ENCODE data around the gene COQ3. TPM values are rescaled to one million over a fixed set of nuclear protein-coding genes. Genes with fewer than 3 reads are reported as not detected.

The COQ3 gene
- total and polyA plus RNA-seq, 2 experiments from 2014 or later: 5.9 to 8.2 TPM

DNA sequence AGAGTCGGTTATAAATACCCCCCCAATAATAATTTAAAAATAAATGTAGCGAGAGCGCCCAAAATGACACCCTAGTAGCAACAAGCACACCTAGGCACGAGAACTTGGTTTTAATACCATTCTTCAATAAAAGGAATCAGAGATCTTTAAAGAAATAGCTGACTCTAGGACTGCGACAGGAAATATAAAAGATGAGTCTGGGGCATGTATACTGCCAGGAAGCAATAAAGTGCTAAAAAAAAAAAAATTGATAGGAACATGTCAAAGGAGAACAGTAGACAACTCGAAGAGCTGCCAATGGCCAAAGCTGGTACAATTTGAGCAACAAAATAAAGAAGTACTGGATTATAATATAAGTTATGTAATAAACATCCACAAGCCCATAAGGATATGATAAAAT lies 28.9 kb upstream of the COQ3 start:
- peaks cover 83% of the 10 kb centered on the region for H3K79me2 ChIP-seq
- peak overlapping the region; percentile 87 for H3K4me2 ChIP-seq
- H3K27ac ChIP-seq: no peak overlapping the region
- no peaks in the 10 kb centered on the region for H3K27me3 ChIP-seq
- H3K4me3 ChIP-seq: no peak overlapping the region
- no peaks in the 10 kb centered on the region for H3K9me2 ChIP-seq (replicated peaks; ENCODE audit: insufficient read depth)
- peaks cover 65% of the 10 kb centered on the region for H4K20me1 ChIP-seq (ENCODE audit: insufficient read depth, poor library complexity, severe bottlenecking)
- TF ChIP-seq EZH2phosphoT487 (IDR thresholded peaks at IDR 0.05; ENCODE audit: low read depth, severe bottlenecking, unreplicated experiment): no peak
- TF ChIP-seq EZH2 (IDR thresholded peaks at IDR 0.05; ENCODE audit: borderline replicate concordance): no peak
- TF ChIP-seq, protein P1, sequence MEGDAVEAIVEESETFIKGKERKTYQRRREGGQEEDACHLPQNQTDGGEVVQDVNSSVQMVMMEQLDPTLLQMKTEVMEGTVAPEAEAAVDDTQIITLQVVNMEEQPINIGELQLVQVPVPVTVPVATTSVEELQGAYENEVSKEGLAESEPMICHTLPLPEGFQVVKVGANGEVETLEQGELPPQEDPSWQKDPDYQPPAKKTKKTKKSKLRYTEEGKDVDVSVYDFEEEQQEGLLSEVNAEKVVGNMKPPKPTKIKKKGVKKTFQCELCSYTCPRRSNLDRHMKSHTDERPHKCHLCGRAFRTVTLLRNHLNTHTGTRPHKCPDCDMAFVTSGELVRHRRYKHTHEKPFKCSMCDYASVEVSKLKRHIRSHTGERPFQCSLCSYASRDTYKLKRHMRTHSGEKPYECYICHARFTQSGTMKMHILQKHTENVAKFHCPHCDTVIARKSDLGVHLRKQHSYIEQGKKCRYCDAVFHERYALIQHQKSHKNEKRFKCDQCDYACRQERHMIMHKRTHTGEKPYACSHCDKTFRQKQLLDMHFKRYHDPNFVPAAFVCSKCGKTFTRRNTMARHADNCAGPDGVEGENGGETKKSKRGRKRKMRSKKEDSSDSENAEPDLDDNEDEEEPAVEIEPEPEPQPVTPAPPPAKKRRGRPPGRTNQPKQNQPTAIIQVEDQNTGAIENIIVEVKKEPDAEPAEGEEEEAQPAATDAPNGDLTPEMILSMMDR (IDR thresholded peaks at IDR 0.05; ENCODE audit: poor library complexity): no peak
- no peak overlapping the region for H2AFZ ChIP-seq
- no peaks in the 10 kb centered on the region for H3K36me3 ChIP-seq (replicated peaks; ENCODE audit: insufficient read depth, low read depth)
- no peaks in the 10 kb centered on the region for H3K9me3 ChIP-seq (ENCODE audit: low read depth)
- peaks cover 21% of the 10 kb centered on the region for H3K4me1 ChIP-seq (ENCODE audit: insufficient read depth)
- WGBS (ENCODE audit: low lambda C conversion rate, missing lambda C conversion rate): 89% methylated on average over 6 of the region's 6 CpGs
- DNase-seq (ENCODE audit: low spot score): no peak

DNA sequence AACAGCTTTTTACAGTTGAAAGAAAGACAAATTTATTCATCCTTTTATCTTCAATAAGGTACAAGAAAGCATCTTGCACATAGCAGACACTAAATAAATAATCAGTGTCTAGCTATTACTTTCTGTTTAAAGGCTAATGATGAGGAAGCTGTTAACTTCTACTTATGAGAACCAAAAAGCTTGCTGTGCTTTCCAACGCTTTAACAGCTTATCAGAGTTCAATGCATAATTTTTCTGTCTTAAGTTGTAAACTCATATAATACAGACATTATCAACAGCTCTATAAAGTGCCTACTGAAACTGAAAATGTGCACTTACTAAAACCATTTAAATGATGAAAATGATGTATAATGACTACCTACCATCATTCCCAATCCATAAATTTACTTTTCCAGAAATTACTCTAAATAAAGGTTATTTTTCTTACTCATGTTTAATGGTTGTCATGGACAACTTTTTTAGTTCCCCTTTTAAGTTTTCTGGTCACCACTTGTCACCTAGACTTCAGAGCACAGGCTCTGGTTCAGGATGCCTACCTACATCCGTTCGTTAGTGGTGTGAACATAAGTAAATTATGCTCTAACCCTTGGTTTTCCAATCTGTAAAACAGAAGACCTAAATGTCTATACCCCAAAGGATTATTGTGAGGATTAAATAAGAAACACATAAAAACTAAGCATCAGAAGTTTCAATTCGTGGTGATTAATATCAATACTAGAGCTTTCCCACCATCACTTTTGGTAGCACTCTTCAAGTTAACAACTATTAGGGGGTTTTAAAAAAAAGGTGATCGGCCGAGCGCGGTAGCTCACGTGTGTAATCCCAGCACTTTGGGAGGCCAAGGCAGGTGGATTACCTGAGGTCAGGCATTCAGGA lies 23.1 kb upstream of the COQ3 start:
- Histone ChIP-seq H3K36me3 (replicated peaks; ENCODE audit: insufficient read depth, low read depth) (no peaks in the 10 kb centered on the region), H3K9me2 (replicated peaks; ENCODE audit: insufficient read depth) (no peaks in the 10 kb centered on the region), H2AFZ (no peak overlapping the region), H3K9me3 (ENCODE audit: low read depth) (no peaks in the 10 kb centered on the region), H3K4me3 (no peak overlapping the region), H4K20me1 (ENCODE audit: insufficient read depth, poor library complexity, severe bottlenecking) (peaks cover 96% of the 10 kb centered on the region), H3K4me1 (ENCODE audit: insufficient read depth) (no peaks in the 10 kb centered on the region), H3K4me2 (no peak overlapping the region), H3K27me3 (no peaks in the 10 kb centered on the region), H3K27ac (no peak overlapping the region), H3K79me2 (peaks cover 100% of the 10 kb centered on the region)
- no peak for DNase-seq (ENCODE audit: low spot score)
- TF ChIP-seq, protein P1 (IDR thresholded peaks at IDR 0.05; ENCODE audit: poor library complexity): no peak
- TF ChIP-seq EZH2 (IDR thresholded peaks at IDR 0.05; ENCODE audit: borderline replicate concordance) (no peak), EZH2phosphoT487 (IDR thresholded peaks at IDR 0.05; ENCODE audit: low read depth, severe bottlenecking, unreplicated experiment) (no peak)
- 94% methylated on average over 9 of the region's 9 CpGs for WGBS (ENCODE audit: low lambda C conversion rate, missing lambda C conversion rate)

DNA sequence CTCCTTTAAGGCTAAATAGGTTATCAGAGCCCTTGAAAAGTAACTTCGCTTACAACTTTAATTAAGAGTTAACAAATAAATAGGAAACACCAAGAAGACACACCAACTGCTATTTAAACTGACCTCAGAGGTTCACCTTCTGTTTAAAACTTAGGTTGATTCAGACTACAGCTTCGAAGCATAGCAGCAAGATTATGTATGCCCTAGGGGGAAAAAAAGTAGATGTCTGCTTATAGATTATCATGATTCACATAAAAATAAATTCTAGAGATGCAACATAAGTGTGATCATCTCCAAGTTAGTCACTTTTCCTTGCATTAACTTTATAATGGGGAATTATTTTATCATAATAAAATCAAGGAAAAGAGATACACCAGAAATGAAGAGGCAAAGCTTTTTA lies 22.2 kb upstream of the COQ3 start:
- no peaks in the 10 kb centered on the region for H3K27me3 ChIP-seq
- no peak overlapping the region for H3K4me3 ChIP-seq
- TF ChIP-seq, protein P1 (IDR thresholded peaks at IDR 0.05; ENCODE audit: poor library complexity): no peak
- TF ChIP-seq EZH2 (IDR thresholded peaks at IDR 0.05; ENCODE audit: borderline replicate concordance): no peak
- TF ChIP-seq EZH2phosphoT487 (IDR thresholded peaks at IDR 0.05; ENCODE audit: low read depth, severe bottlenecking, unreplicated experiment): no peak
- no peaks in the 10 kb centered on the region for H3K36me3 ChIP-seq (replicated peaks; ENCODE audit: insufficient read depth, low read depth)
- H3K4me2 ChIP-seq: no peak overlapping the region
- no peak for DNase-seq (ENCODE audit: low spot score)
- no peak overlapping the region for H3K27ac ChIP-seq
- no peaks in the 10 kb centered on the region for H3K9me3 ChIP-seq (ENCODE audit: low read depth)
- peaks cover 94% of the 10 kb centered on the region for H4K20me1 ChIP-seq (ENCODE audit: insufficient read depth, poor library complexity, severe bottlenecking)
- no peak overlapping the region for H2AFZ ChIP-seq
- no peaks in the 10 kb centered on the region for H3K4me1 ChIP-seq (ENCODE audit: insufficient read depth)
- peaks cover 100% of the 10 kb centered on the region for H3K79me2 ChIP-seq
- H3K9me2 ChIP-seq (replicated peaks; ENCODE audit: insufficient read depth): no peaks in the 10 kb centered on the region
- 88% methylated on average over 2 of the region's 2 CpGs for WGBS (ENCODE audit: low lambda C conversion rate, missing lambda C conversion rate)

All from hepatocyte (in vitro differentiated cells).